LNCAP (cell line): ENCODE data around the gene B4GALT3.

Experiments used
- TF ChIP-seq, protein P1 (sequence below): fragments of 450-650 bp; IDR thresholded peaks from 2 replicates; pipeline ENCODE4 v1.5.1; 2017; ENCODE audit warnings: mild to moderate bottlenecking

B4GALT3 gene

DNA sequence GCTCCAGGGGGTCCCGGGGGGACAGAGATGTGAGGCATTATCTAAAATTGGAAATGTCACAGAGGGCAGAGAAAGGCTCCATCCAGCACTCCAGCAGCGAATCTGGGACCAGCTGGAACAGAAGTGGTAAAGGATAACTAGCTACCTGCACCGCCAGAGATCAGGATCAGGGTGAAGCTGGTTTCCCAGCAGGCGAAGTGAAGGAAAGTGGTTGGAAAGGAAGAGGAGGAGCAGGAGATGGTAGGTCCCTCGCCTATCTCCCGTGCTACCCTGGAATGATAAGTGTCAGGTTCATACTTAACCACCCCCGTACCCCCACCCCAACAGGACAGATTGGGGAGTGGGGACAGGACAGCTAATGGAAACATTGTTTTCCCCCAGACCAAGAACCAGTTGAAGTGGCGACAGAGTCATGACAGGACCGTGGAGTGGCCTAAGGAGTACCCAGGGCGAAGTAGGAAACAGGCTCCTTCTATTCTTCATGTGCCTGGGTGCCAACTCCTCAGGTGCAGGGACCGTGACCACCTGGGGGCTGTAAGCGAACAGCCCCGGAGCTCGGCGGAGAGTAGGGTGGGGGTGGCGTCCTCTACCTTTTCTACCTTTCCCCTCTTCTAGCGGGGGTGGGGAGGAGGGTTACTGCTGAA is 717 bp downstream of the B4GALT3 start:
- TF ChIP-seq, protein P1, sequence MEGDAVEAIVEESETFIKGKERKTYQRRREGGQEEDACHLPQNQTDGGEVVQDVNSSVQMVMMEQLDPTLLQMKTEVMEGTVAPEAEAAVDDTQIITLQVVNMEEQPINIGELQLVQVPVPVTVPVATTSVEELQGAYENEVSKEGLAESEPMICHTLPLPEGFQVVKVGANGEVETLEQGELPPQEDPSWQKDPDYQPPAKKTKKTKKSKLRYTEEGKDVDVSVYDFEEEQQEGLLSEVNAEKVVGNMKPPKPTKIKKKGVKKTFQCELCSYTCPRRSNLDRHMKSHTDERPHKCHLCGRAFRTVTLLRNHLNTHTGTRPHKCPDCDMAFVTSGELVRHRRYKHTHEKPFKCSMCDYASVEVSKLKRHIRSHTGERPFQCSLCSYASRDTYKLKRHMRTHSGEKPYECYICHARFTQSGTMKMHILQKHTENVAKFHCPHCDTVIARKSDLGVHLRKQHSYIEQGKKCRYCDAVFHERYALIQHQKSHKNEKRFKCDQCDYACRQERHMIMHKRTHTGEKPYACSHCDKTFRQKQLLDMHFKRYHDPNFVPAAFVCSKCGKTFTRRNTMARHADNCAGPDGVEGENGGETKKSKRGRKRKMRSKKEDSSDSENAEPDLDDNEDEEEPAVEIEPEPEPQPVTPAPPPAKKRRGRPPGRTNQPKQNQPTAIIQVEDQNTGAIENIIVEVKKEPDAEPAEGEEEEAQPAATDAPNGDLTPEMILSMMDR = no peak

DNA sequence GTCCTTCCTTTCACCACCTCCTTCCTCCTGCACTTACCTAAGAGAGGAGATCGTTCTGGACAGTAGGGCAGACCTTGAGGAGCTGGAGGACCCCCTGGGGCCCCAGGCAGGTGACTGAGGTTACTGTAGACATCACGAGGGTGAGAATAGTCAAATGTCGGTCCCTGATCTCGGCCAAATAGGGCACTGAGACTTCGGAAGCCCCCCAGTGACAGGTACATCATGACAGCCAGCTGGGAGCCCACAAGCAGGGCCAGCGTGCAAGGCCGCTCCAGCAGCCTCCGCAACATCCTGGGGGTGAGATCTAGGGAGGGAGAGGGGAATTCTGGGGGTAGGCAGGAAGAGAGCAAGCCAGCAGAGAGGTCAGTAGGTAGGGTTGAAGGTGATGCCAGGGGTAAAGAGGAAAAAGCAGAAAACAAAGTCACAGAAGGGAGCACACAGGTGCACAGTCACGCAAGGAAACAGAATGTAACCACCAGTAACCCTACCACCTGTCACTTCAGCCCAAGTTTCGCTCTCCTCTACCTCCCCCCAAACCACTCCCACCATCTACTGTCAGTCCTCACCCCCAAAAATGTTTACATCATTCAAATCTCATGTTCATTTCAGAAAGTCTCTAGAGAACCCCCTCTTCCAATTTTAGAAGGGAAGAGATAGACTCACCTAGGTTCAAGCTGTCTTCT is 1.4 kb downstream of the B4GALT3 start:
- TF ChIP-seq, protein P1 = no peak

DNA sequence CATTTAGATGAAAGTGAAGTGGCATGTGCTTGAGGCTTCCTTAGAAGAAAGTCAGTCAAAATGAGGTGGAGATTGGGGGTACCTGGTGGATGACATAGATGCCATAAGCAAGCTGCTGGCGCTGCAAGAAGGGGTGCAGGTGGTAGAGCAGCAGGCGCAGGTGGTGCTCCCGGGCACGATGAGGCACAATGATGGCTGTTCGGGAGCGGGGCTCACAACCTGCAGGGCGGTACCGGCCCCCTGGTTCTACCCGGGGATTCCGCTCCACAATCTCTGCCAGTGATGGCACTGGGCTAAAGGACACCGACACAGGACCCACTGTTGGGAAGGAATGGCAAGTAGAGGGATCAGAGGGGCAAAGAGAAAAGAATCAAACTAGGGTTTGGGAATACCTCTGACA is 2.4 kb downstream of the B4GALT3 start:
- TF ChIP-seq, protein P1 = no peak

DNA sequence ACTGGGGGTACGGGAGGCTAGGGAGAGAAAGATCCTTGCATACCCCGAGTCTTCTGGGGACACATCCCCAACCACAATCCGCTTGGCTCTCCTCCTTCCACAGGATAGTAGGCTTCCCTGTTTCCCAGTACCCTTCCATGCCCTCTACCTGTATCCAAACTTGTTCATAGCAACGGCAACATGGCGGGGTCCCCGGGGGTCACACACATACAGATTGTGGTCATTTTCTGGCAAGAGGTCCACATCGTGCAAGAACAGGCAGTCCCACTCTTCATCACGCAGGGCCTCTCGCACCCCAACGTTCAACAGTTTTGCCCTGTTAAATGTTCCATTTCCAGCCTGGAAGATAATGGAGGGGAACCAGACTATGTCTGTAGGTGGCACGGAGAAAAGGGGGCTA is 3.6 kb downstream of the B4GALT3 start:
- TF ChIP-seq, protein P1 = no peak

DNA sequence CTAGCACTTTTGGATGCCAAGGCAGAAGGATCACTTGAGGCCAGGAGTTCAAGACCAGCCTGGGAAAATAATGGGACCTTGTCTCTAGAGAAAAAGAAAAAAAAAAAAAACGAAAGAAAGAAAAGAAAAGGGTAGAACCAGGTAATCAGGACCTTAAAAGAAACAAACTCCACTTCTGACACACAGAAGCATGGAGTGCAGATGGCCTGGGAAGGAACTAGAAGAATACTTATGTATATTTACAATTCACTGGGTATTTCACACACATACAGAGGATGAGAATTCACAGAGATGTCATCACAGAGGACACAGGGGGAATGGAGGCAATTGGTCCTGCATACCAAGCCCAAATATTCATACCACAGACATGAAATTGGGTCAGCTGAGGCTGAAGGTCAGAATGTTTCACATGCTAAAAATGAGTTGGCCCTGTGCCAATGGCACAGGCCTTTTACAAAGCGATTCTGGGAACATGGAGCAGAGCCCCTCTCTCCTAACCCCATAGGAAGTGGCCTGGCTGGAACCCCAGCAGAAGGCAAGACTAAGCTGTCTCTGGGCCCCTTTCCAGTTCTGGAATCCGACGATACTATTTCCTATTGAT is 4.4 kb downstream of the B4GALT3 start:
- TF ChIP-seq, protein P1 = no peak

DNA sequence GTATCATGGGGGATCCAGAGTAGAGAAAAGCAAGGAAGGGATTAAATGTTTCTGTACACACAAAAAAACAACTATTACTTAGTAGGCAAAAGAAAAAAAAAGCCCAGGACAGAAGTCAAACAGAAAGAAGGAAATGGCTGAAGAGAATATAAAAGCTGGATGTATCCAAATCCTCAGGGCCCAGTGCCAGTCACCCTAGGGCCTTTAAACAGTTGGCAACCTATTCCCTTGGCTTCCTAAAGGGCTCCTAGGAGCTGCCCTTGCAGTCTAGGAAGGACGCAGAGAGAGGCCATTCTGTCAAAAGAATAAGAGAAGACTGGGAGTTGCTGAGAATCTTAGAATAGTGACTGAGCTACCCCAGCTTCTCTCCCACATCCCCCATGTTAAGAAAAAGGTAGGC is 5.0 kb downstream of the B4GALT3 start:
- TF ChIP-seq, protein P1 = no peak

DNA sequence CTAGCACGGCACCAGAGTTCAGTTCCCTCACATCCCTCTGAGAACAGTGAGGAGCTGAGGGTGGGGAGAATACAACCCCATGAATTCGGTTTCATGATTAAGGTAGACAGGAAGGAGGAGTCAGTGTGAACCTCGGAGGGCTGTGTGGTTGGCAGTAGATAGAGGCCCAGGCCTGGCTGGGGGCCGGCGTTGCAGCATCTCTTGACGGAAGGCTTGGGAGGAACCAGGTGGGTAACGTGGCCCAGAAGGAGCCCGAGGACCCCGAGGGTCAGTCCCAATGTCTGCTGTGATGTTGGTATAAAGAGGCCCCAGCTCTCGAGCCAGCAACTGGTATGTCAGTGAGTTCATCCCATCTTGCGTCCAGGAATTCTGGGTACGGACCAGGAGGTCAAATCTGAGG is 5.6 kb downstream of the B4GALT3 start:
- TF ChIP-seq, protein P1 = no peak
